ENCODE data around the gene ZNF219. TPM values are rescaled to one million over a fixed set of nuclear protein-coding genes. Genes with fewer than 3 reads are reported as not detected.
A peak's percentile ranks its signal among the peaks of the same experiment; 100 is the strongest.

Gene ZNF219
- total RNA-seq, 1 experiment from 2014 or later, result 149 TPM

GRCh38 chr14:21109377-21110138 lies 11.1 kb upstream of the ZNF219 start:
- peak; percentile 59 for ATAC-seq
- Mint-ChIP-seq H3K9me3 (no peaks in the 10 kb centered on the region), H3K4me1 (peaks cover 43% of the 10 kb centered on the region), H3K36me3 (no peaks in the 10 kb centered on the region), H3K27me3 (ENCODE audit: low read depth) (no peaks in the 10 kb centered on the region), H3K4me3 (no peak overlapping the region), H3K27ac (peak overlapping the region; percentile 11; the same call in 1 of the 2 replicates)
- TF ChIP-seq ZNF281 (CRISPR knock-in tag; IDR thresholded peaks at IDR 0.05) (no peak), ESRRA (CRISPR knock-in tag; IDR thresholded peaks at IDR 0.05; ENCODE audit: borderline replicate concordance) (no peak), E2F5 (CRISPR knock-in tag; IDR thresholded peaks at IDR 0.05) (no peak), JUN (CRISPR knock-in tag; IDR thresholded peaks at IDR 0.05) (no peak), MYBL2 (CRISPR knock-in tag; IDR thresholded peaks at IDR 0.05) (no peak), ZMAT4 (CRISPR knock-in tag; IDR thresholded peaks at IDR 0.05) (no peak), SOX15 (CRISPR knock-in tag; IDR thresholded peaks at IDR 0.05) (no peak), KAT7 (CRISPR knock-in tag; IDR thresholded peaks at IDR 0.05; ENCODE audit: borderline replicate concordance) (no peak), ZNF512 (CRISPR knock-in tag; IDR thresholded peaks at IDR 0.05; ENCODE audit: borderline replicate concordance) (no peak), FOXK1 (CRISPR knock-in tag; IDR thresholded peaks at IDR 0.05) (no peak), USF2 (CRISPR knock-in tag; IDR thresholded peaks at IDR 0.05) (no peak), NFE2L1 (CRISPR knock-in tag; IDR thresholded peaks at IDR 0.05) (no peak), FOXP1 (CRISPR knock-in tag; IDR thresholded peaks at IDR 0.05; ENCODE audit: borderline replicate concordance) (no peak)
- POLR2A ChIA-PET, result interaction anchor here (0.6 kb wide), 2 partner anchors 47 to 110 kb away, joined by 3 read pairs; no protein-coding TSS in a partner anchor
- no peak for DNase-seq (ENCODE audit: low spot score)
- CTCF ChIA-PET, result interaction anchor here (0.7 to 8.6 kb wide), 7 partner anchors 15 to 95 kb away, joined by 3 to 321 read pairs (median 6); no protein-coding TSS in a partner anchor

GRCh38 chr14:21108791-21109190 lies 10.3 kb upstream of the ZNF219 start:
- POLR2A ChIA-PET, result interaction anchor here (0.5 to 1.8 kb wide), 3 partner anchors 15 to 111 kb away, joined by 3 to 7 read pairs (median 3); no protein-coding TSS in a partner anchor
- DNase-seq (ENCODE audit: low spot score) (no peak), ATAC-seq (no peak)
- Mint-ChIP-seq H3K9me3 (no peaks in the 10 kb centered on the region), H3K4me3 (no peak overlapping the region), H3K4me1 (peaks cover 45% of the 10 kb centered on the region), H3K27ac (no peak overlapping the region), H3K36me3 (no peaks in the 10 kb centered on the region), H3K27me3 (ENCODE audit: low read depth) (no peaks in the 10 kb centered on the region)
- CTCF ChIA-PET, result interaction anchor here (1.0 to 8.6 kb wide), 5 partner anchors 14 to 94 kb away, joined by 3 to 321 read pairs (median 8); partner anchors contain the start of gene ARHGEF40
- TF ChIP-seq E2F5 (CRISPR knock-in tag; IDR thresholded peaks at IDR 0.05) (no peak), USF2 (CRISPR knock-in tag; IDR thresholded peaks at IDR 0.05) (no peak), ZNF416 (CRISPR knock-in tag; IDR thresholded peaks at IDR 0.05) (no peak), ATF3 (CRISPR knock-in tag; conservative IDR thresholded peaks at IDR 0.05) (no peak)

Data from WTC11 (cell line).